ENCODE measurements around the gene PPP4R1. TPM values are rescaled to one million over a fixed set of nuclear protein-coding genes. Genes with fewer than 3 reads are reported as not detected.

Gene PPP4R1
- total RNA-seq, 1 experiment from 2014 or later, result 106 TPM

GRCh38 chr18:9552191-9552590 is 62.2 kb downstream of the PPP4R1 start:
- Histone ChIP-seq H3K56ac (ENCODE audit: insufficient read length, low read depth, low read length) (no peak overlapping the region), H4K8ac (replicated peaks; ENCODE audit: insufficient read length, low read depth, low read length) (no peak overlapping the region), H3K14ac (ENCODE audit: insufficient read depth, low read length) (no peak overlapping the region), H2BK120ac (ENCODE audit: low read depth, low read length, poor library complexity, severe bottlenecking) (no peak overlapping the region), H2BK5ac (ENCODE audit: insufficient read length, low read length) (no peak overlapping the region), H2BK20ac (ENCODE audit: low read depth, low read length, poor library complexity, severe bottlenecking) (no peak overlapping the region), H4K5ac (ENCODE audit: insufficient read length, low read depth, low read length) (no peak overlapping the region), H2AFZ (ENCODE audit: low read length) (no peak overlapping the region), H3K79me2 (ENCODE audit: insufficient read depth, low read length) (no peaks in the 10 kb centered on the region), H3K9ac (ENCODE audit: extremely low read depth, insufficient read length, low read length) (no peak overlapping the region), H3K18ac (ENCODE audit: insufficient read length, low read depth, low read length) (no peak overlapping the region), H3K23me2 (ENCODE audit: insufficient read length, low read depth, low read length, poor library complexity, severe bottlenecking) (no peaks in the 10 kb centered on the region), H3K27me3 (ENCODE audit: insufficient read depth, low read length) (no peaks in the 10 kb centered on the region), H3K27ac (ENCODE audit: insufficient read length, low read depth, low read length) (no peak overlapping the region), H4K20me1 (ENCODE audit: control insufficient read depth, insufficient read depth, insufficient read length) (peaks cover 3% of the 10 kb centered on the region), H3K23ac (ENCODE audit: insufficient read length, low read depth, low read length) (no peak overlapping the region), H3K4me1 (ENCODE audit: insufficient read depth, low read length) (no peaks in the 10 kb centered on the region), H3K9me3 (ENCODE audit: control insufficient read depth, low read depth, low read length) (peaks cover 7% of the 10 kb centered on the region), H3K79me1 (ENCODE audit: insufficient read depth, low read depth, low read length, poor library complexity, severe bottlenecking) (no peaks in the 10 kb centered on the region), H2BK12ac (ENCODE audit: insufficient read length, low read depth, low read length) (no peak overlapping the region), H2BK15ac (ENCODE audit: low read depth, low read length) (no peak overlapping the region), H3K4ac (ENCODE audit: low read depth, low read length) (no peak overlapping the region), H4K91ac (ENCODE audit: insufficient read length, low read depth, low read length) (no peak overlapping the region), H3K4me2 (ENCODE audit: insufficient read depth, insufficient read length, low read length) (no peak overlapping the region), H3T11ph (ENCODE audit: low read length) (no peak overlapping the region), H2AK5ac (ENCODE audit: insufficient read length, low read length) (no peak overlapping the region)
- Mint-ChIP-seq H3K27me3 (ENCODE audit: low read depth) (no peaks in the 10 kb centered on the region), H3K27ac (no peak overlapping the region), H3K4me3 (no peak overlapping the region), H3K4me1 (peaks cover 11 to 12% of the 10 kb centered on the region in 2 experiments), H3K9me3 (peaks cover 12 to 13% of the 10 kb centered on the region in 2 experiments), H3K36me3 (ENCODE audit: insufficient read depth in 1 of 3, low read depth in 3 of 3) (peaks cover 61 to 97% (median 86%) of the 10 kb centered on the region in 3 experiments)
- TF ChIP-seq CTCF (conservative IDR thresholded peaks at IDR 0.05), result no peak
- no CpG with 5 or more reads among the region's 3 CpGs for WGBS (ENCODE audit: extremely low coverage, insufficient read length, low lambda C conversion rate)
- DNase-seq, result no peak

Data from H9 (cell line).